NCI-H345 treated with DMSO at 0.1 percent for 48 hours (cell line): ENCODE results near the gene MTMR3.
"Not testable (repeated sequence)": the region's sequence is repeated elsewhere in the genome, so short reads cannot be mapped to it uniquely, and the experiment has no call there.

Experiments
- DNase-seq: peaks from one replicate; lab custom pipeline; 2025; ENCODE audit not compliant: unreplicated experiment; lab: John Stamatoyannopoulos, UW

The MTMR3 gene

DNA sequence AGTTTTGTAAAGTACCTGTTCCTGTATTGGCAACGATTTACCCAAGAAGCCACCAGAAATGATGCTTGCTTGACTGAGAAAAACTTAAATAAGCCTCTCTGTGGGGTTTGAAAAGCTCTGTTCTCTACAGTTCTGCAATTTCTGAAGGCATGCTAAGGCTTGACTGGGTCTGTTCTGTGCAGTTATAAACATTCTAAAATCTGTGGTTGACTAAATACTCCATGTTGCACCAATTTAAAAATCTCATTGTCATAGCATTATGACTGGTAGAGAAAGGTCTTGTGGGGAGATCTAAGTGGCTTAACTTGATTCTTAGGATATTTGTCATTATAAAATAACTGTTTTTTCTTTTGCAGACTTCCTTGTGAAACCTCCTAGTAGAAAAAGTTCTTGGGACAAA is 73.7 kb downstream of the MTMR3 start:
- DNase-seq: no peak

- DNase-seq: no peak
Observed at GRCh38 chr22:29958170-29958569, 75.2 kb downstream of the MTMR3 start.

DNA sequence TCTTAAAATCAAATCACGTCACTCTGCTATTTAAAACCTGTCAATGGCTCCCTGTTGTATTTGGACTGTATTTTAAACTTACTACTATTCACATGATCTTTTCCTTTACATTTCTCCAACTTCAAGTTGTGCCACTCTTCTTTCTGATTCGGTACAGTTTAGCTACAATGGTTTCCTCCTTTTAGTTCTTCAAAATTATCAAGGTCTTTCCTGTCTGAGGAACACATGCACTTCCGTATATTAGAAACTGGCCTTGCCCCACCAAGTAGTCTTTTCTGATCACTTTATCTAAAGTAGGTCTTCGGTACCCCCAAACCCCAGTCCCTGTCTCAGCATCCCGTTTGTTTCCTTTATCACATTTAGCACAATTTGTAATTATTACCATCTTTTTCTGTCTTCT is 81.8 kb downstream of the MTMR3 start:
- DNase-seq: no peak

- DNase-seq: no peak
Observed at GRCh38 chr22:29967461-29967860, 84.5 kb downstream of the MTMR3 start.

DNA sequence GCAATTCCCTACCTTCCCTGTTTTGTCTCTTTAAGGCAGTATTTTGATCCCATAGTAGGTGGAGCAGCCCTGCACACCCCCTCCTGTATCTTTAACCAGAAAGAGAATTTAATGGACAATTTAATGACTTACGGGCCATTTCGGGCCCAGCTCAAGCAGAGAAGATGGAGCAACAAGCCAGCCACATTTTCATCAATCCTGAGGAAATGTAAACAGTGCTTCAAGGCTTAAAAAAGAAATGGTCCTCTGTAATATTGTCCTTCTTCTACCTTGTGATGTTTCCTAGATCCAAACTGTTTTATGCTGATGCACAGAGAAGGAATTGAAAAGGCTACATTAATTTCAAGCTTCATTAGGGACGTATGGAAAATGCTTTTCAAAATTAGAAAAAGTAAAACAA is 88.6 kb downstream of the MTMR3 start:
- DNase-seq: no peak

DNA sequence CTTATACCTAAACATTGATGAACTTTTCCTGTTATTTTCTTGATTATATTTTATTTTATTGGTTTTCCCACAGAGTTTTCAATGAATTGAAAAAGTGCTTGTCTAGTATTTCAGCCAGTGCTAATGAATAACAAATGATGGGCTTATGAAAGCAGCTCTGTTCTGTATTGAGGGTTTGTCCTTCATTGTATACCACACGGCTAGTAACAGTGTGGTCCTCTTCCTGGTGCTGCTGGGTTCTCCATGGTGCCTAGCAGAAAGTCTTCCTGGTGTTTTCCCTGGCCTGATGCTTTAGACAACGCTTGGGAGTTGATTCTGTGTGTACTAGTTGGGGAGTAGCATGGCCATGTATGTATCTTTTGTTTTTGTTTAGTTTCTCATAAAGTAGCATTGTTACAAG is 89.1 kb downstream of the MTMR3 start:
- no peak for DNase-seq

DNA sequence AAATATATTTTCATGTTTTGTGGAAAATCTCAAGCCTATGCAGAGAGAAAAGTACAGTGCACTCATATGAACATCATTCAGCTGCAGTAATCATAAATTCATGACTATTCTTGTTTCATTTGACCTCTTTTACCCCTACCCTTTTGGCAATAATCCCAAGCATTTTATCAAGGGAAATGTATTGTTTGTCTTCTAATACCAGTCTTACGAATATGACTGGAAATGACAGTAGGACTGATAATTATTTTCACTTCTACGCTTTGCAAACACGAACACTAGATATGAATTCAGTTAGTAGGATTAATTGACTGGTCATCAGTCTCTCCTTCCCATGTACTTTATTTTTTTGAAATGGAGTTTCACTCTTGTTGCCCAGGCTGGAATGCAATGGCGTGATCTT is 90.3 kb downstream of the MTMR3 start:
- DNase-seq: no peak

GRCh38 chr22:29973680-29974079 is 90.7 kb downstream of the MTMR3 start:
- DNase-seq: not testable (repeated sequence)

- no peak for DNase-seq
Observed at GRCh38 chr22:29975494-29975893, 92.5 kb downstream of the MTMR3 start.

DNA sequence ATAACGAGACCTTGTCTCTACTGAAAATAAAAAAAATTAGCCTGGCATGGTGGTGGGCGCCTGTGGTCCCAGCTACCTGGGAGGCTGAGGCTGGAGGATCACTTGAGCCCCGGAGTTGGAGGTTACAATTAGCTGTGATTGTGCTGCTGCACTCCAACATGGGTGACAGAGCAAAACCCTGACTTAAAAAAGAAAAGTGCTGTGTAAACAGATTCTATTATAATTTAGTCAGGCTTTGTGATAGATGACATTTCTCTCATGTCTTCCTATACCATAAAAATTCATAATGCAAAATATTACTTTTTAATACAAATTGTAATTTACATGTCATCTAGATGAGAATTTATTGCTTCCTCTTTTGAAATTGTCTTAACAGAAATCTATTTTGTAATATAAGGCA is 94.1 kb downstream of the MTMR3 start:
- no peak for DNase-seq

DNA sequence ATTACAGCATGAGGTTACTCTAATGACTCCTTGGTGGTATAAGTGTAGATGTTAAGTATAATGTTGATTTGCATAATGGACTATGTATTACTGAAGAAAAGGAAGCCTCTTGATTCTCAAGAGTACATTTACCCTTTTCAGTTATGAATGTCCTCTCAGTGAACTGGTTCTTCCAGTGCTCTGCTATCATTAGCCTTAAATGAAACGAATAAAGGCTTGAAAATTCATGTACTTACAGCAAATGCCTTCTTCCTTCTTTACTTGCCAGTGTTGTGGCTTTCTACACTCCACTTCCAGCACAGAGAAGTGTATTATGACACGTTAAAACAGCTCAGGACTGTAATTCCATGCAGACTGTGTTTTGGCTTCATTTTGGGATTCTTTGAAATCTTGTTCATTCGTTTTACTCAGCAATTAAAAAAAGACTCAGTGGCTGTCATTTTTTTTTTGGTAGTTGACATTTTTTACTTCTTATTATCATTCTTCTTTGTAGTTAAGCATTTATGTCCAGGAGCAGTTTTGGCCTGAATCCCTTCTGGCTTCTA is 96.9 kb downstream of the MTMR3 start:
- peak; percentile 4 for DNase-seq

DNA sequence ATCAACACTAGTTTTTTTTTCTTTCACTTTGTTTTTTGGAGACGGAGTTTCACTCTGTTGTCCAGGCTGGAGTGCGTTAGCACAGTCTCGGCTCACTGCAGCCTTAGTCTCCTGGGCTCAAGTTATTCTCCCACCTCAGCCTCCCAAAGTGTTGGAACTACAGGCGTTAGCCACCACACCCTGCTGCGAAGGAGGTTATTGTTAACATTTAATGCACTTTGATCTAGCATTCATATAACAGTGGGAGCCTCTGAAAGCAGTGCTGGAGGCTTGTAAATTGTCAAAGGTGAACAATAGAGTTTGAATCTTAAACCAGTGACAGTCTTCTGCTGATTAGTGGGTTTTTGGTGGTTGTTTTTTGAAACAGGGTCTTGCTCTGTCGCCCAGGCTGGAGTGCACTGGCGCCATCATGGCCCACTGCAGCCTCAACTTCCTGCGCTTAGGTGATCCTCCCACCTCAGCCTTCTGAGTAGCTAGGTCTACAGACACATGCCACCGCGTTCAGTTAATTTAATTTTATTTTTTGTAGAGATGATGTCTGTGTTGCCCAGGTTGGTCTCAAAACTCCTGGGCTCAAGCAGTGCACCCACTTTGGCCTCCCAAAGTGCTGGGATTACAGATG is 100.4 kb downstream of the MTMR3 start:
- no peak for DNase-seq

GRCh38 chr22:29985912-29986311 is 102.9 kb downstream of the MTMR3 start:
- no peak for DNase-seq

- no peak for DNase-seq
Observed at GRCh38 chr22:29987137-29987536, 104.2 kb downstream of the MTMR3 start.

GRCh38 chr22:29988719-29989118 is 105.7 kb downstream of the MTMR3 start:
- no peak for DNase-seq

GRCh38 chr22:29989446-29989845 is 106.5 kb downstream of the MTMR3 start:
- DNase-seq: no peak

DNA sequence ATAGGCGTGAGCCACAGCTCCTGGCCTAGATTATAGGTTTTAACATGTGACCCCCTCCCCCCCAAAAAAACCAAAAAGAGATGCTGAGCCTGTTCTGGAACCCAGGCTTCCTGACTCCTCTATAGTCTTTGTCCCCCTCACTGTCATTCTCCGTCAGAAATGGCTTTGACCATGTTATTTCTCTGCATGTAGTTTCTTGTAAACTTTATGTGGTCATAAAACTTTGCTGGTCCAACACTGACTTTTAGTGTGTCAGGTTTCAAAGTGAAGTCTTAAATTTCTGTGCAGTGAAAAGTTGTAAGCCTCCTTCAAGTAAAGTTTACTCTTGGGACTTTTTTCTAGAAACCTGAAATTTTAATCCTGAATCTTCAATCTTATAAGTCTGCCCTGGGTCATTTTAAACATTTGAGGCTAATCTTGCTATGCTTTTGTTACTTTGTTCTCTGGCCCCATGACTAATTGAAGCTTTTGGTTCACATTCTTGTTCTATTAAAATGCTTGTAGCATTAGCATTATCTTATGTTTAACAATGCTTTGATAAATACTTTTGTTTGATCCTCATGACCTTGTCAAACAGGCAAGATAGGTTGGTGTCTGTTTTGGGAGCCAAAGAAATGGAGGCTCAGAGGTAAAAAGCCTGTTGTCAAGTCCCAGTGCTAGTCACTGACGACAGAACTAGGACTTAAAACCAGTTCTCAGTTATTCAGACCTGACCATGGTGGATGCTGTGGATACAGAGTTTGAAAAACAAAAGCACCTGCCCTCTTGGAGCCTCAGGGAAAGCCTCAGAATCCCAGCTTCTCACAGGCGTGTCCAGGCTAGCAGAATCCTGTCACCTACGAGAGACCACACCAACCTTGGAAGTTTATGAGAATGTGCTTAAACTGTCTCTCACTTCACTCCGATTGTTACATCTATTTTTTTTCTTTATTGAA is 109.6 kb downstream of the MTMR3 start:
- no peak for DNase-seq

DNA sequence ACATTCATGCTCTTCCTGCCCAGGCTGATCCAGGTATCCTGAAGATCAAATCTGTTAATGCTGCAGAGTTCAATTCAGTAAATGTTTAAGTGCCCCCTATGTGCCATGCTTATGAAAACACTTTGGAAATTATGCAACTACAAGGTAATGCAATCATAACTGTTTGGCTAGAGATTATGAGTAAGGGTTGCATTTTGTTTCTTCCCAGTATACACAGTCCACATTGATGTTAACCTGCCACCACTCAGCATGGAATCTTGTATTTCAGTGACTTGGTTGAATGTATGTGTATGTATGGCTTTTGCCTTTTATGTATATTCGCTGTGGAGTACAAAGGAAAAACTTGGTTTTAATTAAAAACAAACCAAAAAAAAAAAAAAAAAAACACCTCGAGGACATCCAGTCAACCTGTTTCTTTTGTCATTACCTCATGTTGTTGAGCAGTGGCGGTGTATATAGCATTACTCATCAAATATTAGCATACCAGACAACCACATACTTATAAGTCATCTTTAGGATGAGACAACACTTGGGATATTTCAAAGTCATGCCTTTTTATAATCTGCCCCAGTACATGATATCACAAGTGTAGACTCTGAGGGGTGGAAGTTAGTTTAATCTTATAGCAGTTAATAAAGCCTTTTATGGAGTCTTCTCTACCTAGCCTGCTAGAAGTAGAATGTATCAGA is 111.2 kb downstream of the MTMR3 start:
- no peak for DNase-seq

DNA sequence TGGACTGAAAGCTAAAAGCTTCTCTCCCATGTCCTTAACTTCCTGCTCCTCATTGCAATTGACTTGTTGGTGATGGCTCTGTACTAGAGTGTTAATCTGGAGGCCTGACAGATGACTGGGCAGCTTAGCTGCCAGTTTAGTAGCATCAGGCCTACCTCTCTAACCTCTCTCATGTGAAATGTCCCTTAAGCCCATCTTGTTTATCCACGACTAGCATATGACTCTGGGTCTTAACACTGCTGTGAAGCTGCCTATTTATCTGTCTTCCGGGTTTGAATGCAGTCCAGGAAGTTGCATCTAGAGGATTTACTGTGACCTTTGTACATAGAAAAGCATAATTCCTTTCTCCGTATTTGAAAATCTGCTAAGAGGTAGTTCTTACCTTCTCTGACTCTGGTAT is 112.0 kb downstream of the MTMR3 start:
- DNase-seq: no peak

GRCh38 chr22:29997107-29997506 is 114.1 kb downstream of the MTMR3 start:
- no peak for DNase-seq

- no peak for DNase-seq
Observed at GRCh38 chr22:29997516-29997915, 114.5 kb downstream of the MTMR3 start.
